Measurements from ENCODE around the gene SSNA1. TPM values are rescaled to one million over a fixed set of nuclear protein-coding genes. Genes with fewer than 3 reads are reported as not detected.

Gene SSNA1
- total RNA-seq, 6 experiments from 2014 or later, result 21.5 to 53.3 (median 25.5) TPM

GRCh38 chr9:137192448-137192780 lies 3.9 kb downstream of the SSNA1 start:
- ATAC-seq (no peak), DNase-seq (no peak)
- 57% methylated on average over 5 of the region's 10 CpGs for WGBS (ENCODE audit: insufficient coverage, low coverage, low lambda C conversion rate, missing lambda C conversion rate)
- Histone ChIP-seq H3K27me3 (no peaks in the 10 kb centered on the region), H3K4me1 (peaks cover 0 to 57% (median 28%) of the 10 kb centered on the region in 4 donors), H3K27ac (no peak overlapping the region), H3K4me3 (no peak overlapping the region), H3K36me3 (peaks cover 0 to 10% (median 0%) of the 10 kb centered on the region in 4 donors), H3K9me3 (no peaks in the 10 kb centered on the region)
- intact Hi-C loops (cut with DNase I), result no loop called here
- TF ChIP-seq CTCF (IDR thresholded peaks at IDR 0.05) (no peak), POLR2A (IDR thresholded peaks at IDR 0.05) (no peak)

- 50% methylated on average over 1 of the region's 2 CpGs for WGBS (ENCODE audit: insufficient coverage, low coverage, low lambda C conversion rate, missing lambda C conversion rate)
- Histone ChIP-seq H3K9me3 (no peaks in the 10 kb centered on the region), H3K4me3 (no peak overlapping the region), H3K4me1 (peaks cover 0 to 56% (median 27%) of the 10 kb centered on the region in 4 donors), H3K36me3 (peaks cover 0 to 10% (median 0%) of the 10 kb centered on the region in 4 donors), H3K27me3 (no peaks in the 10 kb centered on the region), H3K27ac (no peak overlapping the region)
- ATAC-seq (no peak), DNase-seq (no peak)
- intact Hi-C loops (cut with DNase I), result no loop called here
- TF ChIP-seq CTCF (IDR thresholded peaks at IDR 0.05) (no peak), POLR2A (IDR thresholded peaks at IDR 0.05) (no peak)
These were observed 4.4 kb downstream of the SSNA1 start for GRCh38 chr9:137192859-137193258.

- H3K36me3 ChIP-seq, result peaks cover 0 to 10% (median 0%) of the 10 kb centered on the region in 4 donors
- ATAC-seq, result no peak
- intact Hi-C loops (cut with DNase I), result no loop called here
These were observed 5.3 kb downstream of the SSNA1 start for GRCh38 chr9:137193771-137194170.

GRCh38 chr9:137194388-137194787 lies 5.9 kb downstream of the SSNA1 start:
- intact Hi-C loops (cut with DNase I), result no loop called here
- peak in 2 of 3 donors; percentile 77 to 78 for DNase-seq
- ATAC-seq, result peak in 2 of 4 donors; percentile 30 to 32

More at GRCh38 chr9:137193771-137194170, 5.3 kb downstream of the SSNA1 start:
- Histone ChIP-seq H3K27me3 (no peaks in the 10 kb centered on the region), H3K27ac (peak overlapping the region in 1 of 3 donors; percentile 55), H3K4me1 (peaks cover 0 to 59% (median 27%) of the 10 kb centered on the region in 4 donors), H3K9me3 (no peaks in the 10 kb centered on the region), H3K4me3 (no peak overlapping the region)
- DNase-seq, result no peak
- TF ChIP-seq POLR2A (IDR thresholded peaks at IDR 0.05) (no peak), CTCF (IDR thresholded peaks at IDR 0.05) (no peak)
- no CpG with 5 or more reads among the region's 14 CpGs for WGBS (ENCODE audit: insufficient coverage, low coverage, low lambda C conversion rate, missing lambda C conversion rate)

More at GRCh38 chr9:137194388-137194787, 5.9 kb downstream of the SSNA1 start:
- peak overlapping the region in 1 of 3 donors; percentile 55 for H3K27ac ChIP-seq
- no peaks in the 10 kb centered on the region for H3K27me3 ChIP-seq
- peak overlapping the region in 2 of 3 donors; percentile 4 for H3K4me3 ChIP-seq
- peaks cover 0 to 10% (median 0%) of the 10 kb centered on the region in 4 donors for H3K36me3 ChIP-seq
- no peaks in the 10 kb centered on the region for H3K9me3 ChIP-seq
- peaks cover 0 to 62% (median 25%) of the 10 kb centered on the region in 4 donors for H3K4me1 ChIP-seq
- 26% methylated on average over 7 of the region's 16 CpGs for WGBS (ENCODE audit: insufficient coverage, low coverage, low lambda C conversion rate, missing lambda C conversion rate)
- TF ChIP-seq CTCF (IDR thresholded peaks at IDR 0.05) (no peak), POLR2A (IDR thresholded peaks at IDR 0.05) (no peak)
